GM12865 (cell line): ENCODE data around the gene ARSB.

Experiments
- DNase-seq: peaks from one replicate; pipeline ENCODE4 v3.0.0; 2010; ENCODE audit warnings: low read depth
- H3K4me3 ChIP-seq: 2 replicates; pipeline ENCODE4 v1.5.1; 2011; ENCODE audit warnings: mild to moderate bottlenecking, low read depth, low read length, control low read depth
- CTCF ChIP-seq: IDR thresholded peaks from 2 replicates; pipeline ENCODE4 v1.5.1; 2011; ENCODE audit warnings: low read length, control low read depth, low read depth, inconsistent platforms; ENCODE audit not compliant: insufficient read depth; ENCODE audit errors: missing control alignments

ARSB gene

GRCh38 chr5:78843436-78843835 is 141.7 kb downstream of the ARSB start:
- no peak for TF ChIP-seq CTCF
- H3K4me3 ChIP-seq = no peak overlapping the region
- no peak for DNase-seq

DNA sequence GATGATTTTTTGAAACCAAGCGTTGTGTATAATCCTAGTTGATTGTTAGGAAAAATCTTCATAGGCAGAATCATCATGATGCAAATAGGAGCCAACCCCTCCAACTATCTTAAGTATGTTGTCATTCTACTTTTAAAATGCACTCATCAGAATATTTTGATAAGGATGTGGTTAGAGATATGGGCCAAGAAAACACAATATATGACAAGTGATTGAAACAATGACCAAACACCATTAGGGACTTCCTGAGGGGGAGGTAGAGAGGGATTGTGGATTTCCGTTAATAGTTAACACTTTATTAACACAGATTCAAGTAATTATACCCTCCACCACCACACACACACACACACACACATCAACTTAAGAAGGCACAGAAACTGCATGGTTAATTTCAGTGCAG is 143.3 kb downstream of the ARSB start:
- H3K4me3 ChIP-seq = no peak overlapping the region
- TF ChIP-seq CTCF = no peak
- no peak for DNase-seq

DNA sequence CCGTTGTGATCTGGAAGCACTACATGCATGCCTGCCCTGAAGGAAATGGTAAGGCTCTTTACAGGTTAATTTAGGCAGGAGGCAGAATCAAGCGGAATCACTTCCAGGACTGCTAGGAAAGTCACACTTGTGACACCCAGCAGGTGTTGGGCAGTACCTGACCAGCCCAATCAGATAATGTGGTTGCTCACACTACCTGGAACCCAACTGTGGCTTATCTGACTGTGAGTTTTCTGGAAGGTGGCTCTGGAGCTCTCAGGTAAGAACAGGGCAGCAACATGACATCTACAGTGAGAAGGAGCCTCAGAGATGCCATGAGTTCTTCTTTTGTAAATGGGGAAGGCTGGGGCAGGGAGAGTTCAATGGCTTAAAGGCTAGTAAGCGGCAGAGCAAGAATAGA is 146.4 kb downstream of the ARSB start:
- TF ChIP-seq CTCF = no peak
- no peak for DNase-seq
- no peak overlapping the region for H3K4me3 ChIP-seq

DNA sequence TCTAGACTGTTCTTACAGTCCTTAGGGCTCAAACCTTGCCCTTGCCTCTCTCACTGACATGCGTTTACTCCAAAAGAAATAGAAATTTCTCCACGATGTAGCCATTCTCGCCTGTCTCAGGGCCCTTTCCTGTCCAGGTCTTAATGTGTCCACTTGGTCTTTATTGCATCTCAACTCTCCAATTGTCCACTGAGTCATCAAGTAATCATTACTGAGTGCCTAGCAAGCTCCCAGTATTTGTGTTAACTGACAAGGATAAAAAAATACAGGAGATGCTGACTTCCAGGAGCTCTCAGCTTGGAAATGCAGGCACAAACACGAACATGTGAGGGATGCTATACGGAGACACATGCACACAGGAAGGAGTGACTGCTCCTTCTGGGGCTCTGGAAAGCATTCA is 147.3 kb downstream of the ARSB start:
- no peak overlapping the region for H3K4me3 ChIP-seq
- no peak for DNase-seq
- no peak for TF ChIP-seq CTCF

DNA sequence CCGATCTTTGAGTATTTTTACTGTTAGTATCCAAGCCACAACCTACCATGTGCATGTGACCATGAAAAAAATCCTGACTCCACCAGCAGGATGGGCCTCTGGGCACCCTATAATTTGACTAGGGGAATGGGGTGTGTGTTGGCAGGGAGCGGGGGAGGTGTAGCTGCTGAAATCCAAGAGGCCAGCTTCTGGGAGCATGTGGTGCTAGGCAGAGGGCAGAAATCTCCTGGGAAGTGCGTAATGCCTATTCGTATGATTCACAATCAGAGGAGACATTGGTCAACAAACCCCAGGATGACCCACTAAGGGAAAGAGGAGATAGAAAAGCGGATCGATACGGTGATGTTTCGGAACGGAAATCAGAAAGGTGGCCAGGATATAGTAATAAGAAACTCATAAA is 149.9 kb downstream of the ARSB start:
- H3K4me3 ChIP-seq = no peak overlapping the region
- no peak for TF ChIP-seq CTCF
- DNase-seq = no peak

- no peak for TF ChIP-seq CTCF
- H3K4me3 ChIP-seq = no peak overlapping the region
- DNase-seq = no peak
Measured at GRCh38 chr5:78833284-78833683, 151.8 kb downstream of the ARSB start.

GRCh38 chr5:78830528-78831046 is 154.5 kb downstream of the ARSB start:
- no peak for DNase-seq
- no peak for TF ChIP-seq CTCF
- no peak overlapping the region for H3K4me3 ChIP-seq
